Ishikawa (cell line): Measurements from ENCODE around the gene FAM163B.

Experiments used
- CEBPB ChIP-seq: IDR thresholded peaks from 2 replicates; pipeline ENCODE4 v1.6.1; 2012
- CREB1 ChIP-seq: IDR thresholded peaks from 2 replicates; pipeline ENCODE4 v1.6.1; 2012; ENCODE audit warnings: low read depth
- EP300 ChIP-seq: IDR thresholded peaks from 2 replicates; pipeline ENCODE4 v1.6.1; 2012; ENCODE audit warnings: borderline replicate concordance
- FOXM1 ChIP-seq: IDR thresholded peaks from 2 replicates; pipeline ENCODE4 v1.6.1; 2012; ENCODE audit warnings: low read depth, borderline replicate concordance
- NFIC ChIP-seq: IDR thresholded peaks from 2 replicates; pipeline ENCODE4 v1.6.1; 2012
- YY1 ChIP-seq: IDR thresholded peaks from 2 replicates; pipeline ENCODE4 v1.6.1; 2012; ENCODE audit warnings: low read depth
- TF ChIP-seq, protein P1 (sequence below): IDR thresholded peaks from 2 replicates; pipeline ENCODE4 v1.6.1; 2012; ENCODE audit warnings: low read depth, mild to moderate bottlenecking

GRCh38 chr9:133647148-133647547, 38.0 kb upstream of the FAM163B start:
- TF ChIP-seq, protein P1, sequence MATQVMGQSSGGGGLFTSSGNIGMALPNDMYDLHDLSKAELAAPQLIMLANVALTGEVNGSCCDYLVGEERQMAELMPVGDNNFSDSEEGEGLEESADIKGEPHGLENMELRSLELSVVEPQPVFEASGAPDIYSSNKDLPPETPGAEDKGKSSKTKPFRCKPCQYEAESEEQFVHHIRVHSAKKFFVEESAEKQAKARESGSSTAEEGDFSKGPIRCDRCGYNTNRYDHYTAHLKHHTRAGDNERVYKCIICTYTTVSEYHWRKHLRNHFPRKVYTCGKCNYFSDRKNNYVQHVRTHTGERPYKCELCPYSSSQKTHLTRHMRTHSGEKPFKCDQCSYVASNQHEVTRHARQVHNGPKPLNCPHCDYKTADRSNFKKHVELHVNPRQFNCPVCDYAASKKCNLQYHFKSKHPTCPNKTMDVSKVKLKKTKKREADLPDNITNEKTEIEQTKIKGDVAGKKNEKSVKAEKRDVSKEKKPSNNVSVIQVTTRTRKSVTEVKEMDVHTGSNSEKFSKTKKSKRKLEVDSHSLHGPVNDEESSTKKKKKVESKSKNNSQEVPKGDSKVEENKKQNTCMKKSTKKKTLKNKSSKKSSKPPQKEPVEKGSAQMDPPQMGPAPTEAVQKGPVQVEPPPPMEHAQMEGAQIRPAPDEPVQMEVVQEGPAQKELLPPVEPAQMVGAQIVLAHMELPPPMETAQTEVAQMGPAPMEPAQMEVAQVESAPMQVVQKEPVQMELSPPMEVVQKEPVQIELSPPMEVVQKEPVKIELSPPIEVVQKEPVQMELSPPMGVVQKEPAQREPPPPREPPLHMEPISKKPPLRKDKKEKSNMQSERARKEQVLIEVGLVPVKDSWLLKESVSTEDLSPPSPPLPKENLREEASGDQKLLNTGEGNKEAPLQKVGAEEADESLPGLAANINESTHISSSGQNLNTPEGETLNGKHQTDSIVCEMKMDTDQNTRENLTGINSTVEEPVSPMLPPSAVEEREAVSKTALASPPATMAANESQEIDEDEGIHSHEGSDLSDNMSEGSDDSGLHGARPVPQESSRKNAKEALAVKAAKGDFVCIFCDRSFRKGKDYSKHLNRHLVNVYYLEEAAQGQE, result no peak
- TF ChIP-seq FOXM1 (no peak), EP300 (no peak), CEBPB (no peak), CREB1 (no peak), YY1 (no peak), NFIC (no peak)
